HG03139 (cell line): ENCODE results near the gene KLHDC9.
"Not testable (repeated sequence)": the region's sequence is repeated elsewhere in the genome, so short reads cannot be mapped to it uniquely, and the experiment has no call there.

ENCODE experiments used
- ATAC-seq: cut with Tn5 transposase; IDR thresholded peaks from one replicate; pipeline ENCODE4 v1.9.1; 2021; ENCODE audit not compliant: unreplicated experiment

Gene KLHDC9

GRCh38 chr1:161098210-161099068 is at the start of gene KLHDC9:
Gene KLHDC9, plus strand, starts transcription at chr1:161098361. Its CDS starts 175 bp downstream, at chr1:161098536.
- ATAC-seq = peak; percentile 68

DNA sequence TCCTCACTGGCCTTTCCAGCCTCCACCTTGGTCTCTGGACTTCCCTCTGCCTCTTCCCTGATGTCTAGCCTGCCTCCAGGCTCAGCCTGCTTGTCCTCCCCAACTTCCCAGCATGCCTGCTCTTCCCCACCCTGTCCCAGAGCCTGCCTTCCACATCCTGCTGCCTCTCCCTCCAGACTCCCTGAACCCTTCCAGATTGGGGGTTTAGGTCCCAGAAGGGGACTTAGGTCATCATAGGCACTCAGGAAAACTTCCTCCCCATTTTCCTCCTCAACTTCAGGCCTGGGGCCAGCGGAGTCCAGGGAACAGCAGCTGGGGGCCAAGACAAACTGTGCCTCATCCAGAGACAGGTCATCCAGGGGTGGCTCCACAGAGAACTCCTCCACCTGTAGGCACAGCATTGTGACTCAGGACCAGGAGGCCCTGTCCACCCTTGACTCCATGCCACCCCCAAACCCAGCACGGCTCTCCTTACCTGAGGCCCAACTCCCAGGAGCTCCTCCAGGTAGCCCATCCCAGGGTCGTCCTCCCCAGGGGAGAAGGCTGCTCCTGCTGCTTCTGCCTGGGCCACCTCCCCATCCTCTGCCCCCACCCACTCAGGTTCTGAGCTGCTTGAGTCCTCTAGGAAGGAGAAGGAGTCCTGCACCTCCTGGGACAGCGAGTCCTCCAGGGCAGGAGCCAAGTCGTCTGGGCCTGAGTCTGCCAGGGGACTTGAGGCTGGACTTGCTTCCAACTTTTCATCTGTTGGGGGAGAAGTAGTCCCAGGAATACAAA is 49.0 kb upstream of the KLHDC9 start:
- ATAC-seq = no peak

DNA sequence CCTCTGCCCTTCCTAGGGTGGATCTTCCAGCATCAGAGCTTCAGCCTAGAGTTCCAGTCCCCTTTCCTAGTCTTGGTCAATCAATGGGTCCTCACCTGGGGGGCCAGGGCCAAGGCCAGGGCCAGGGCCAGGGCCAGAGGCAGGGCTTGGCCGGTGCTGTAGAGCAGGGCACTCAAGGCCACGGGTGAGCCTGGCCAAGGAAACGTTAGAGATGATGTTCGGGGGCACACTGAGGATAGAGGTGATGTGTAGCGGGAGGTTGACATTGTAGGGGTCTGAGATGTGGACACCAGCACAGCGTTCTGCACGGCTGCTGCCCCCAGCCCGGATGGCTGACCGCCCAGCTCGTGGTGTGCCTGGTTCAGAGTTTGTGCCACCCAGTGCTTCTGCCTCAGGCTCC is 46.9 kb upstream of the KLHDC9 start:
- ATAC-seq = no peak

DNA sequence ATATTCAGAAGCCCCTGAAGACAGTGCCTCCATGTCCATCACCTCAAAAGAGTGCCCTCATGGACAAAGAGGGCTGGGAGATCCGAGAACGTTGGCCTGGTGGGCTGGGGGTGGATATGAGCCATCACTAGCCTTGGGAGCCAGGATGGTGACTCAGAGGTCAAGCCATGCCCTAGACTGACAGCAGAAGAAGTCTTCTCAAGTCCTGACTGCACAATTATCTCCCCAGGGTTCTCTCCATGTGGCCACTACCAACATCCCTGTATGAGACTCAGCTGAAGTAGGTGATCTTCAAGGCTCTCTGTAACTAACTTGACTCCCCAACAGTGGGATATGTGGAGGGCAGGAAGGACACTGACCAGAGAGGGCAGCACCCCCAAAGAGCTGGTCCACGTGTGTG is 45.3 kb upstream of the KLHDC9 start:
- ATAC-seq = no peak

- ATAC-seq = no peak
Measured at GRCh38 chr1:161054232-161054631, 43.9 kb upstream of the KLHDC9 start.

DNA sequence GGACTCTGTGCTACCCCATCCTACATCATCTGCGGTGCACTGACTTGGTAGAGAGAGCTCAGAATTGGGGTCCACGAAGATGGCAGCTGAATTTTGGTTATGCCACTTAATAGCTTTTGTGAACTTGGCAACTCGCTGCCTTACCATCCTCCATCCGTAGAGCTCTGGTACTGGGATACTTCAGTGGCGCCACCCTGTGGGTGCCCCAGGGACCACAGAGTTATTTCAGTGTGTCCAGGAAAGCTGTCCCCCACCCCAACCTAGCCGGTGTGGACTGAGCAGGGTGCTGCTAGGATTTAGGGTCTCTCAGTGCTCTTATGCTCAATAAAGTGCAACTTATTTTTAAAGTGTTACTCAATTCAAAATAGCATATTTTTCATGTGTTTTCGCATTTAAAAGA is 43.4 kb upstream of the KLHDC9 start:
- no peak for ATAC-seq

DNA sequence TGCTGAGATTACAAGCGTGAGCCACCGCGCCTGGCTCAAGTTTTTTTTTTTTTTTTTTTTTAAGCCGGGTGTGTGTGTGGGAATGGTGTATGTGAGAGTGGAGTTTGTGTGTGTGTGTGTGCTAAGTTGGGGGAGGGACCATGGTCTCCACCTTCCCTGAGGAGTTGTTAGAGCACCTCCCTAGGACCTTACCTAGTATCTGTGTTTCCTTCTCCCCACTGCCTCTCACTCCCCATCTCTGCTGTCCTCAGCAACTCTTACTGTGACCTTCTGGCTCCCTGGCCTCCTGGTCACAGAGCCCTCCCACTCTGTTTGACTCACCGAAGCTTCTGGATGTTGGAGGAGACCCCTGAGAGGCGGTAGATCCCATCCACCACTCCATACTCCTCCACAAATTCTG is 38.9 kb upstream of the KLHDC9 start:
- ATAC-seq = no peak

DNA sequence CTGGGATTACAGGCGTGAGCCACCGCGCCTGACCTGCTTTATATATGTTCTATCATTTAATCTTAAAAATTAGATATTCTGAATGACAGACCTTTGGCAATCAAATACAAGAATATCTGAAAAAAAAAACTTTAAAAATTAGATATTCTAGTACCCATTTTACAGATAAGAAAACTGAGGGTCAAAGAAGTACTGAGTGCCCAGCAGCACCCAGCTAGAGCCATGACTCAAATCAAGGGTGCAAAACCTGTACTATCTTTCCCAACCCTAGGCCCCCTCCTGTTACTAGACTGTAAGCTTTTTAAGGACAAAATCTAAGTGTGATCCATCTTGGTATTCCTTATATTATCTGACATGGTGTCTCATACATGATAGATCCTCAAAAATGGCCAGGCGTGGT is 36.7 kb upstream of the KLHDC9 start:
- ATAC-seq = no peak

DNA sequence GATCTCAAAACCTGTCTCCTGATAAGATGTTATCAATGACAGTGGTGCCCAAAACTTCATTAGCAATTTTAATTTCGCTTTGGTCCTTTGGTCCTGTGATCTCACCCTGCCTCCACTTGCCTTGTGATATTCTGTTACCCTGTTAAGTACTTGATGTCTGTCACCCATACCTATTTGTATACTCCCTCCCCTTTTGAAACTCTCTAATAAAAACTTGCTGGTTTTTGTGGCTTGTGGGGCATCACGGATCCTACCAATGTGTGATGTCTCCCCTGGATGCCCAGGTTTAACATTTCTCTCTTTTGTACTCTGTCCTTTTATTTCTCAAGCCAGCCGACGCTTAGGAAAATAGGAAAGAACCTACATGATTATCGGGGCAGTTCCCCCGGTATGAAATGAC is 34.2 kb upstream of the KLHDC9 start:
- not testable (repeated sequence) for ATAC-seq

DNA sequence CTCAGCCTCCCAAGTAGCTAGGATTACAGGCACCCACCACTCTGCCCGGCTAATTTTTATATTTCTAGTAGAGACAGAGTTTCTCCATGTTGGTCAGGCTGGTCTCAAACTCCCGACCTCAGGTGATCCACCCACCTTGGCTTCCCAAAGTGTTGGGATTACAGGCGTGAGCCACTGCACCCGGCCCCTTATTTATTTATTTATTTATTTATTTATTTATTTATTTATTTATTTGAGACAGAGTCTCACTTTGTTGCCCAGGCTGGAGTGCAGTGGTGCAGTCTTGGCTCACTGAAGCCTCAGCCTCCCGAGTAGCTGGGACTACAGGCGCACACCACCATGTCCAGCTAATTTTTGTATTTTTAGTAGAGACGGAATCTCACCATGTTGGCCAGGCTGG is 32.5 kb upstream of the KLHDC9 start:
- not testable (repeated sequence) for ATAC-seq

DNA sequence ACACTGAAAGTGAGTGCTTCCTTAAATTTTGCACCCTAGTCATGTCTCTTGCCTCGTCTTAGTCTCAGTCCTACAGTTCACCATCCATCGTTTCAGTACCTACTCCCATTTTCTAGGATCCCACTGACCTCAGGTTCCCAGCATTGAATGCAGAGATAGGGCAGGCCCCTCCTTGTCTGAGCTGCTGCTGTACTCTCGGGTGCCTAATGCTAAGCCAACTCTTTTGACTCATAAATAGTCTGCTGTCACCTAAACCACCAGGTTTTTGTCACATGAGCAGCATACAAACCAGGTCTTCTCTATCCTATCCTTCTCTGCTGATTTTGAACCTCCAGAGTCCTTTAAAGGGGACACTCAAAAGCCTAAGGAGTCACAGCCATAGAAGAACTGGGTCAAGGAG is 31.5 kb upstream of the KLHDC9 start:
- no peak for ATAC-seq

DNA sequence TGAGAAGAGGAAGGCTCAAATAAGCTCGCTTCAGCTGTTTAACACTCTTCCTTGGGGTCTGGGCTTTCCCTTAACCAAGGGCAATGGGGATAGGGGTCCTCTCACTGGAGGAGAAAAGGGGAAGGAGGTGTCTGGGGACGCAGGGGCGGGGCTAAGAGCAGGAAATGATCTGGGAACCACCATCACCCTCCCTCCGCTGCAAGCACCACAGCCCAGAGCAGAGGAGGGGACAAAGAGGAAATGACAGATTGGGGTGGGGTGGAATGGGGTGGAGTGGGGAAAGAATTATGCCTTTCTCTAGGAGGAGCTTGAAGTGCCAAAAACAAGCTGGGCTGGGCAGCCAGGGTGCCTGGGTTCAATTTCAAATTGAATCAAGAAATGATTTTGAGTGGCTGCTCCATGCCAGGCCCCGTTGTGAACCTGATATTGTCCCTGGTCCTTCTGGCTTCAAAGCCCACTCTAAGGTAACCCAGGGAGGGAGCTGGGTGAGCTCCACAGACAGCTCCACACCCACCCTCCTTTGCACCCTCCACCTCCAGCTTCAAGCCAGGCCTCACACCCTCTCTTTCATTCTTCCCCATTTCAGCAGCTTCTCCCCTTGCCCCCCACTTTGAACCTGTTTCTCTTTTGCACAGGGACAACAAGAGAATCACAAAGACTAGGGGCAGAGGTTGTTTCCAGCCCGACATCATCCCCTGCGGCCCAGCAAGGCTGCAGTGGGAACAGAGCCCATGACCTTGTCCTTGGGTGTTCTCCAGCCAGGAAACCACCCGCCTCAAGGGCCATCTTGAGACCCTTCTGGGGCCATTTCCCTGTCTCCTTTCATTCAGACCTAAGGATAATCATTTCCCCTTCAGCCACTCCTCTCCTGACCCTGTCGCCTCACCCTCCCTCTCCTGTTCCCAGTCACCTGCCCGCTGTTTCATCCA is 29.6 kb upstream of the KLHDC9 start:
- peak; percentile 54 for ATAC-seq

GRCh38 chr1:161069241-161069640 is 28.9 kb upstream of the KLHDC9 start:
- ATAC-seq = no peak

DNA sequence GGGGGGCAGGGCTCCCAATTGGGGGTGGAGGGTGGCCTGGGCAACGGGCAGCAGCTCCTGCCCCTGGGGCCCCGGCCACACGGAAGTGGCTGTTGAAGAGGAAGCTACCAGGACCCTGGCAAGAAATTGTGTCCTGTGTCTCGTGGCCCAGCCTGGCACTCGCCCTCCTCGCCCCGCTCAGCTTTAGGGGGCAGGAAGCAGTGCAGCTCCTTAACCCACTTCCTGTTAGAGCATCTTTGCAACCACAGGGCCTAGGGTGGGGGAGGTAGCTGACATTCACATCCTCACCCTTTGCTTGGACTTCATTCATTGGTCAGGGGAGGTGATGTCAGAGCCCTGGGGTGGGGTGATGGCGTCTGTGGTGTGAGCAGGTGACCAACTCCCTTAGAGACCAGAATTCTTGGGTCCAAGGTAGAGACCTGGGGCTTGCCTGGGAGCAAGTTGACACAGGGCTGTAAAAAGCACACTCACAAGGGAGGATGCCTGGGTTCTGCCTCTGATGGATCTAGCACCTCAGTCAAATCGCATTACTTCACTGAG is 28.4 kb upstream of the KLHDC9 start, which contains the start of gene ARHGAP30:
Gene ARHGAP30, minus strand, starts transcription at position 161 of the 540 bp plus-strand sequence. CDS start 267 bp downstream, outside the sequence.
- peak; percentile 80 for ATAC-seq

DNA sequence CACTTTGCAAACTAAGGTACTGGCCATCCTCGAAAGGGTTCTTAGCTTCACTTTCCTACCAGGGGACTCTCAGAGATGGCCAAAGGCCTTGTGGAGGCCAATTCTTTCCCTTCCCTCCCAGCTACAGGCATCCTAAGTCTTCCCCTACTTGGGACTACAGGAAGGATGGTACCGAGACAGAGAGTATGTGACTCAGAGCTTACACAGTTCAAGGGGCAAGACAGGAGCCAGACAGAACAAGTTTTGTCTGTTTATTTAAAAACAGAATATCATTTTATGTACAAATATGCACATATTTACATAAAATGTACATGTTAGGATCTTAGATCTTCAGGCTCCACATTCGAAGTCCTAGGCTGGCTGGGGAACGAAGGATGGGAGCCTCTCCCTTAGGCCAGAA is 27.4 kb upstream of the KLHDC9 start:
- no peak for ATAC-seq

DNA sequence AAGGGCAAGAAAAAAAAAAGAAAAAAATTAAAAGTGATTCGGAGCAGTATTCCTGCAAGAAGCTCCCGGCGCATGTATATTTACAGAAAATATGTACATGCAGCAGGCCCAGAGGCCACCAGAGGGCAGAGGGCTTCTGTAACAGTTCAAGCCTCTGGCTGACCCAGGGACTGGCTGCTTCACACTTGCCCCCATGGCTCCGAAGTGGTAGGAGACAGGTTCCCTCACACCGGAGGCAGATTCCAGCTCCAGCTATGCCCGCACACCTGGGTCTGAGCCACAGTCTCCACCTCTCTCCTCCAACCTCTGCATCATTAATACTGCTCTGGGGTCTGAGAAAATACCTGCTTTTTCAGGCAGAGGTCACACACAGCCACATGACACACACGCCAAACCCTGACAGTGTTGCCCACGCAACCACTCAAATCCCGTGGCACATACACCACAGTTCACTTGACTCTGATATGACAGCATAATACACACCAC is 26.2 kb upstream of the KLHDC9 start:
- no peak for ATAC-seq

DNA sequence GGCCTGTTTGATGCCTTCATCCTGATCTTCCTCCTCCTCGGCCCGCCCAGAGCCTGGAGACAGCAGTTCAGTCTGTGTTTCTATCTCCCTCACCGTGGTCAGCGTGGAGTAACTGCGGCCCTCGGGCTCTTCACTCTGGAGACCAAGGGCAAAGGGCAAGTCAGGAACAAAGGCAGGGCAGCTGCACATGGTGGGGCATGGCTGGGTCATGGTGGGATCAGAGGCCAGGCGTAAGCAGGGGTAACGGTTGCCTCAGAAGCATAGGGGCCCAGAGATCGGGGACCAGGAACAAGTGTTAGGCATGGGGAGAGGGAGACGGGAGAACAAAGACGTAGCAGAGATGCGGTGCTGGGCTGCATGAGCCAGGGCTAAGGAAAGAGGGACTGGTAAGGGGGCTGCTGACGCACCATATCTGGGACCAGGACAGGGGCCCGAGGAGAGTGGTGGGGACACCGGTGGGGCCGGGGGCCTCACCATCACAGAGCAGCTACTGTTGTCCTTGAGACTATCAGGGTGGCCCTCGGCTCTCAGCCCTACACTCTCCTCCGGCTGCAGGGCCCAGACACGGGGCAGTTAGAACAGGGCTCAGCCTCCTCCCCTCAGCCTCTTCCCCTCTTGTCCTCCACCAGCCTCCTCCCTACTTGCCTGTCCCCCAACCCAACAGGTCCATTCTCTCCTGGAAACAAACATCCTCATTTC is 25.3 kb upstream of the KLHDC9 start:
- ATAC-seq = no peak

- no peak for ATAC-seq
Measured at GRCh38 chr1:161073474-161074121, 24.6 kb upstream of the KLHDC9 start.

- ATAC-seq = no peak
Measured at GRCh38 chr1:161074676-161075368, 23.3 kb upstream of the KLHDC9 start.
